Brain pericyte (primary cell): ENCODE data around the gene ATP7B.
"Not testable (repeated sequence)": the region's sequence is repeated elsewhere in the genome, so short reads cannot be mapped to it uniquely, and the experiment has no call there.

Source experiments
- DNase-seq: peaks from one replicate; pipeline ENCODE4 v3.0.0-alpha.2; 2012; ENCODE audit warnings: low read depth, low spot score

Gene ATP7B

GRCh38 chr13:52010890-52011631 is at the start of gene ATP7B:
Gene ATP7B (minus strand): TSS chr13:52011450. CDS start chr13:52011337, 113 bp downstream.
- no peak for DNase-seq

DNA sequence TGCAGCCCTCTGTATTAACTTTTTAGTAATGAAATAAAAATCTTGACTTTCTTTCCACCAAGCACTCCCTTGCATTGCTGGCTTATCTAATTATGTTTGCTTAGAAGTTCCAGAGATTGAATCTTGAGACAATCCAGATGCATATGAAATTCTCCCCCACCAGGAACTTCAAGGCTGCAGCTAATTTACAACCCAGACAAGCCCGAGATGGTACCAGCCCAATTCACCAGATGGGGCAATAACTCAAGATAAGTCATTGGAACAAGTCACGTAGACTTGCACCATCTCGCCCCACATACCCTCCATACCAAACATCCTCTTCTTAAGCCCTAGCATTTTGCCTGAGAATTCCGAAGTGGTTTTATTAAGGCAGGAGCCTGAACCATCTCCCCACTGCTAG is 42.2 kb upstream of the ATP7B start:
- no peak for DNase-seq

DNA sequence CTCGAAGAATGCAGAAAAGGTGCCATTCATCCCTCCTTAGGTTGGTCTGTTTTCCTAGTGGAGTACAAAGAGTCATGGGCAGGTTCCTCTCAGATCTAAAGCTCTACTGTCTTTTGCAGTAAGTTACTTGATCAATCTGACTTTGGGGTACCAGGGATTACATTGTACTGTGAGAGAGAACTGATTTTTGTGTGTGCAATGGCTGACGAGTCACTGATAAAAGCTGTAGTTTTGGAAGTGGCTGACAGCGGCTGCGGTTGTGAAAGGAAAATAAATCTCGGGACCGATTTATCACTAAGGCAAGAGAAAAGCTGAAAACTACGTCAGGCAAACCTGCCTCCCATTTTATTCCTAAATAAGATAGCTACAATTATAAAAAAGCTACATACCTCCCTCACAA is 40.1 kb upstream of the ATP7B start:
- no peak for DNase-seq

- DNase-seq, result no peak
Observed at GRCh38 chr13:52048516-52048915, 37.3 kb upstream of the ATP7B start.

GRCh38 chr13:52047463-52047862 is 36.2 kb upstream of the ATP7B start:
- DNase-seq, result no peak

- no peak for DNase-seq
Observed at GRCh38 chr13:52043675-52044074, 32.4 kb upstream of the ATP7B start.

DNA sequence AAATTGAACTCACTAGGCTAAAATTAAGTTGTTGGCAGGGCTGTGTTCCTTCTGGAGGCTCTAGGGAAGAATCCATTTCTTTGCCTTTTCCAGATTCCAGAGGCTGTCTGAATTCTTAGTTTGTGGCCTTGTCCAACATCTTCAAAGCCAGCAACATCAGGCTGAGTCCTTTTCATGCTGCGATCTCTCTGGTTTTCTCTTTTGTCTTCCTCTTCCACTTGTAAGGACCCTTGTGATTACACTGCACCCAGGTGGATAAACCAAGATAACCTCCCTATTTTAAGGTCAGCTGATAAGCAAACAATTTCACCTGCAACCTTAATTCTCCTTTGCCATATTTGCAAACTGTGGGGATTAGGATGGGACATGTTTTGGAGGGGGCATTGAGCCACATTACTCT is 24.8 kb upstream of the ATP7B start:
- no peak for DNase-seq

DNA sequence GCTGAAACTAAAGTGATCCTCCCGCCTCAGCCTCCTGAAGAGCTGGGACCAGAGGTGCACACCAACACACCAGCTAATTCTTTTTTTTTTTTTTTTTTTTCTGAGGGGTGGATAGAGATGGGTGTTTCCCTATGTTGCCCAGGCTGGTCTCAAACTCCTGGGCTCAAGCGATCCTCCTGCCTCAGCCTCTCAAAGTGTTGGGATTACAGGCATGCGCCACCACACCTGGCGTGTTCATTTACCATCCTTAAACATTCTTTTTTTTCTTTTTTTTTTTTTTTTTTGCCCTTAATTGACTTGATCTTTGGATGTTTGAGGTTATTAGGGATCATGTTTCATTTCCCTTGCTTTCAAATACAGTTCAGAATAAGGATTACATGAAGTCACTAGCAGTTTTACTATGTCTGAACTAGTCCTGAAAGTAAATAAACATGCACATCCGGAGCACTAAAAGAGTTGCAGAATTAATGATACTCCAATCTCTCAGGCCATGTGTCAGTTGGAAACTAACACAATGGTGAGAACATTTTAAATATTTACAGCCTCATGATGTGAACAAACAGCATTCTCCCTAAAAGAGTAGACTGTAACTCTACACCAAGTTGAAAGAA is 23.5 kb upstream of the ATP7B start:
- no peak for DNase-seq

GRCh38 chr13:52033039-52033438 is 21.8 kb upstream of the ATP7B start:
- DNase-seq, result no peak

GRCh38 chr13:52030401-52030800 is 19.2 kb upstream of the ATP7B start:
- DNase-seq, result not testable (repeated sequence)

- no peak for DNase-seq
Observed at GRCh38 chr13:52029569-52029968, 18.3 kb upstream of the ATP7B start.

GRCh38 chr13:52027832-52028231 is 16.6 kb upstream of the ATP7B start:
- DNase-seq, result no peak

- DNase-seq, result no peak
Observed at GRCh38 chr13:52026246-52026626, 15.0 kb upstream of the ATP7B start.

DNA sequence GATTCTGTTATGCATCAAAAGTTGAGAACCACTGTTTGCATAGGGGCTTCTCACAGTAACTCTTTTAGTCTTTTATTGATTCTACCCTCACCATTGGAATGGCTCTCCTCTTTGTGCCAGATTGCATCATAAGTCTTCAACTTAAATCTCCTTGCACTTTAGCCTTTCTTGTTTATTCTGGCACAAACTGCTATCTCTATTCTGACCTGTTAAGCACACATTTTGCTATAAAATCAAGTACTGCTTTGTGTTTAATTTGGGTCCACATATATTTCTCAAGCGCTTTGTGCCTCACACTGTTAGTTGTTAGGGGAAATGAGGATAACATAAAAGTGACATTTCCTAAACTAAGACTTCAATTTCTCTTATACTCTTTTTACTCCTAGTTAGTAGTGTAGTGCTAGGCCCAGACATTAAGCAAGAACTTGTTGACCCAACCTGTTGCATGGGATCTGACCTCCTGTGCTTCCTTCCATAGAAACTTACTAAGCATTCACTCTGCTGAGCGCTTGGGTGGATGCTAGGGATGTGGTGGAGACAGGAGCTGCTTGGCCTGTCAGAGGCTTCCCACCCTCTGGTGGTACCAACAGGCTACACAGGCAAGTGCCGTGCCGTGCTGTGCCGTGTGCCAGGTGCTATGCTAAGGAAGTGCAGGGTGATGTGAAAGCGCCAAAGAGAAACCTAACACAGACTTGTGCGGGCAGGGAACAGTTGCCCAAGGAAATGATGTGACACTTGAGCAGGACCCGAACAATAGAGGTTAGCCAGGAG is 14.4 kb upstream of the ATP7B start:
- no peak for DNase-seq

DNA sequence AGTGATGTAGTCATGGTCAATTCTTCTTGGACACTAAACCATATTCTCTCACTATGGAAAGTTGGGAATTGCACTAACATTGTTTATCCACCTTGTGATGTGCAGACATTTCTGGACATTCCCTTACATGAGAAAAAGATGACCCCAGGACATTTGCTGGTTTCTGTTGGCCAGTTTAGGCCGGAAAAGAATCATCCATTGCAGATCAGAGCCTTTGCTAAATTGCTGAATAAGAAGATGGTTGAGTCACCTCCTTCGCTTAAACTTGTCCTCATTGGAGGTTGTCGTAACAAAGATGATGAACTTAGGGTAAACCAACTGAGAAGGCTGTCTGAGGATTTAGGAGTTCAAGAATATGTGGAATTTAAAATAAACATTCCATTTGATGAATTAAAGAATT is 13.2 kb upstream of the ATP7B start, which contains the start of gene UTP14C:
Gene UTP14C (plus strand): TSS at position 211 of the 400 bp plus-strand sequence. CDS start 4,114 bp downstream, outside the sequence.
- DNase-seq, result no peak

- no peak for DNase-seq
Observed at GRCh38 chr13:52022356-52022755, 11.1 kb upstream of the ATP7B start.

DNA sequence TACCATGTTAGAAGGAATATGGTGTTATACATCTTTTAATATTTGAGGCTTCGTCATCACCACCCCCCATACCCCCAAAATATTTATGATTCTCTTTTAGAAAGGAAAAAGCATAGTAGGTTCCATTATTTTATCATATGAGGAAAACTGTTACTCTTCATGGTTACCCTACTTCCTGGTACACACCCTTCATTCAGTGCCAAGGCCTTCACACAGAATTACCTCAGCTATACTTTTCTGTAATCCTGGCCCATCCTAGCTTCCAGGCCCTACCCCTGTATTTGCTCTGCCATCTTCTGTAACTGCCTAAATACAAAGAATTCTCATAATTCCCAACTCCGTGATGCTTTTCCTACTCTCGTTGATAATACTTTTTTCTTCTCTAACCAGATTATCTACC is 8.9 kb upstream of the ATP7B start:
- DNase-seq, result no peak

- DNase-seq, result no peak
Observed at GRCh38 chr13:52016296-52016695, 5.0 kb upstream of the ATP7B start.

- DNase-seq, result no peak
Observed at GRCh38 chr13:52012512-52012836, 1.2 kb upstream of the ATP7B start.

DNA sequence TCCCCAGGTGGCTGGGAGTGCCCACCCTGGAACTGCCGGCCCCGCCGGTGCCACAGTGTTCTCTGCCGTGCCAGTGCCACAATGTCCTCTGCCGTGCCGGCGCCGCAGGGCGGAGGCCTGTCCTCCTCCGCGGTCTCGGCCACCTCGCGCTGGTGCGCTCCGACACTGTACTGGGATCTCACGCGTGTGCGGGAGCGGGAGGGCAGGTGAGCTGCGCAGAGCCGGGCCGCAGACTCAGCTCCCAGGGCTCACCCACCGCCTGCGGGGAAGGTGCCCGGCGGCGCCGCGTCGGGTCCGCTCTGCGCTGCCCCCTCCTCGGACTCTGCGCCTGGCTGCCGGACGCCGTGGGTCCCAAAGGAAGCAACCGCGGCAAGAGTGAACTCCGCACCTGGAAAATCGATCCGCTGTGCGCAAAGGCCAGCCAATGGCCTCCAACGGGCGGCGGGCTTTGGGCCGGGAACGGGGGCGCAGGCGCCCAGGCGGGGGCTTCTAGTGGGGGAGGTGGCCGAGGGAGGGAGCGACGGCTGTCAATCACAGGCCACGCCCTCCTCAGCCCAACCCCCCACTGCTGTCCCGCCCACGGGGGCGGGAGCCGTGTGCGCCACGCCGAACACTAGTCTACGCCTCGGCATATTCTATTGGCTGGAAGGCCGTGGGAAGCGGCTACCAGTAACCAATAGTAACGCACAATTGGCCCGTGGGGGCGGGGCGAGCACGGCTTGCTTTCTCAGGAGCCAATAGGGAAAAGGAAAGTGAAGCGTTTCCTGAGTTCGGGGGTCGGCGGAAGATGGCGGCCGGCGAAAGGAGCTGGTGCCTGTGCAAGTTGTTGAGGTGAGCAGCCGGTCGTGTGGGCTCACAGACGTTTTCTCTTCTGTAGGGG is 622 bp upstream of the ATP7B start, which contains the start of gene ALG11:
Gene ALG11 (plus strand): TSS at position 767 of the 880 bp plus-strand sequence. CDS start 21 bp downstream, at position 788.
- DNase-seq, result peak; percentile 96

- no peak for DNase-seq
Observed at GRCh38 chr13:52009946-52010345, 1.3 kb downstream of the ATP7B start.
